HG03571 (cell line): Measurements from ENCODE around the gene GALNT15.

Source experiments
- ATAC-seq: cut with Tn5 transposase; IDR thresholded peaks from one replicate; pipeline ENCODE4 v1.9.1; 2021; ENCODE audit not compliant: unreplicated experiment

GALNT15 gene

GRCh38 chr3:16186086-16186485, 11.6 kb downstream of the GALNT15 start:
- no peak for ATAC-seq

GRCh38 chr3:16186565-16186964, 12.1 kb downstream of the GALNT15 start:
- no peak for ATAC-seq

GRCh38 chr3:16187213-16187790, 12.8 kb downstream of the GALNT15 start:
- no peak for ATAC-seq

- no peak for ATAC-seq
Observed at GRCh38 chr3:16188071-16188470, 13.6 kb downstream of the GALNT15 start.

- ATAC-seq: no peak
Observed at GRCh38 chr3:16189201-16189600, 14.7 kb downstream of the GALNT15 start.

- ATAC-seq: no peak
Observed at GRCh38 chr3:16190704-16191103, 16.2 kb downstream of the GALNT15 start.

GRCh38 chr3:16191591-16191990, 17.1 kb downstream of the GALNT15 start:
- no peak for ATAC-seq

- ATAC-seq: no peak
Observed at GRCh38 chr3:16192176-16192811, 17.8 kb downstream of the GALNT15 start.

GRCh38 chr3:16198427-16198826, 23.9 kb downstream of the GALNT15 start:
- ATAC-seq: no peak

GRCh38 chr3:16199769-16200168, 25.3 kb downstream of the GALNT15 start:
- no peak for ATAC-seq

GRCh38 chr3:16200411-16200810, 25.9 kb downstream of the GALNT15 start:
- no peak for ATAC-seq

- no peak for ATAC-seq
Observed at GRCh38 chr3:16203031-16203430, 28.6 kb downstream of the GALNT15 start.

GRCh38 chr3:16203671-16204629, 29.5 kb downstream of the GALNT15 start:
- no peak for ATAC-seq

GRCh38 chr3:16204751-16205150, 30.3 kb downstream of the GALNT15 start:
- no peak for ATAC-seq

GRCh38 chr3:16205156-16205870, 30.8 kb downstream of the GALNT15 start:
- no peak for ATAC-seq

GRCh38 chr3:16207031-16207430, 32.6 kb downstream of the GALNT15 start:
- no peak for ATAC-seq

GRCh38 chr3:16211176-16211904, 36.9 kb downstream of the GALNT15 start:
- ATAC-seq: no peak

GRCh38 chr3:16214366-16214765, 39.9 kb downstream of the GALNT15 start:
- ATAC-seq: no peak

- no peak for ATAC-seq
Observed at GRCh38 chr3:16216373-16216935, 42.0 kb downstream of the GALNT15 start.

- no peak for ATAC-seq
Observed at GRCh38 chr3:16219777-16220176, 45.3 kb downstream of the GALNT15 start.
